ENCODE results near the gene SPATS2. TPM values are rescaled to one million over a fixed set of nuclear protein-coding genes. Genes with fewer than 3 reads are reported as not detected.
A peak's percentile ranks its signal among the peaks of the same experiment; 100 is the strongest.

The SPATS2 gene
- total RNA-seq, 1 donor from 2014 or later: 32.1 TPM

- no peak for DNase-seq (ENCODE audit: low spot score)
These were observed 188.5 kb downstream of the SPATS2 start for GRCh38 chr12:49555631-49556390.

- no peak for DNase-seq (ENCODE audit: low spot score)
These were observed 189.3 kb downstream of the SPATS2 start for GRCh38 chr12:49556391-49557186.

- DNase-seq (ENCODE audit: low spot score): no peak
These were observed 190.1 kb downstream of the SPATS2 start for GRCh38 chr12:49557187-49557916.

- DNase-seq (ENCODE audit: low spot score): no peak
These were observed 190.6 kb downstream of the SPATS2 start for GRCh38 chr12:49557917-49558215.

- no peak for DNase-seq (ENCODE audit: low spot score)
These were observed 191.3 kb downstream of the SPATS2 start for GRCh38 chr12:49558526-49558925.

GRCh38 chr12:49559011-49559675 lies 191.9 kb downstream of the SPATS2 start:
- no peak for DNase-seq (ENCODE audit: low spot score)

- no peak for DNase-seq (ENCODE audit: low spot score)
These were observed 193.4 kb downstream of the SPATS2 start for GRCh38 chr12:49560695-49561094.

- no peak for DNase-seq (ENCODE audit: low spot score)
These were observed 195.0 kb downstream of the SPATS2 start for GRCh38 chr12:49562233-49562632.

GRCh38 chr12:49562831-49563230 lies 195.6 kb downstream of the SPATS2 start:
- DNase-seq (ENCODE audit: low spot score): no peak

GRCh38 chr12:49563951-49564685 lies 196.9 kb downstream of the SPATS2 start:
- DNase-seq (ENCODE audit: low spot score): no peak

GRCh38 chr12:49564686-49565405 lies 197.6 kb downstream of the SPATS2 start:
- no peak for DNase-seq (ENCODE audit: low spot score)

- no peak for DNase-seq (ENCODE audit: low spot score)
These were observed 198.4 kb downstream of the SPATS2 start for GRCh38 chr12:49565406-49566265.

- no peak for DNase-seq (ENCODE audit: low spot score)
These were observed 199.1 kb downstream of the SPATS2 start for GRCh38 chr12:49566361-49566760.

GRCh38 chr12:49567302-49567610 lies 200.0 kb downstream of the SPATS2 start:
- DNase-seq (ENCODE audit: low spot score): no peak

GRCh38 chr12:49567611-49568441 lies 200.6 kb downstream of the SPATS2 start, which contains the start of gene MCRS1:
Gene MCRS1 (minus strand): TSS chr12:49568142. CDS start chr12:49566731, 1,411 bp downstream.
- peak; percentile 93 for DNase-seq (ENCODE audit: low spot score)

- DNase-seq (ENCODE audit: low spot score): no peak
These were observed 201.3 kb downstream of the SPATS2 start for GRCh38 chr12:49568442-49569162.

Data from mucosa of gallbladder (tissue), 1 donor.